GM21526 (cell line): Measurements from ENCODE around the gene MMAB.

Experiments used
- ATAC-seq: cut with Tn5 transposase; IDR thresholded peaks from one replicate; pipeline ENCODE4 v1.9.1; 2021; ENCODE audit warnings: moderate library complexity; ENCODE audit not compliant: unreplicated experiment, low FRiP score

Gene MMAB

DNA sequence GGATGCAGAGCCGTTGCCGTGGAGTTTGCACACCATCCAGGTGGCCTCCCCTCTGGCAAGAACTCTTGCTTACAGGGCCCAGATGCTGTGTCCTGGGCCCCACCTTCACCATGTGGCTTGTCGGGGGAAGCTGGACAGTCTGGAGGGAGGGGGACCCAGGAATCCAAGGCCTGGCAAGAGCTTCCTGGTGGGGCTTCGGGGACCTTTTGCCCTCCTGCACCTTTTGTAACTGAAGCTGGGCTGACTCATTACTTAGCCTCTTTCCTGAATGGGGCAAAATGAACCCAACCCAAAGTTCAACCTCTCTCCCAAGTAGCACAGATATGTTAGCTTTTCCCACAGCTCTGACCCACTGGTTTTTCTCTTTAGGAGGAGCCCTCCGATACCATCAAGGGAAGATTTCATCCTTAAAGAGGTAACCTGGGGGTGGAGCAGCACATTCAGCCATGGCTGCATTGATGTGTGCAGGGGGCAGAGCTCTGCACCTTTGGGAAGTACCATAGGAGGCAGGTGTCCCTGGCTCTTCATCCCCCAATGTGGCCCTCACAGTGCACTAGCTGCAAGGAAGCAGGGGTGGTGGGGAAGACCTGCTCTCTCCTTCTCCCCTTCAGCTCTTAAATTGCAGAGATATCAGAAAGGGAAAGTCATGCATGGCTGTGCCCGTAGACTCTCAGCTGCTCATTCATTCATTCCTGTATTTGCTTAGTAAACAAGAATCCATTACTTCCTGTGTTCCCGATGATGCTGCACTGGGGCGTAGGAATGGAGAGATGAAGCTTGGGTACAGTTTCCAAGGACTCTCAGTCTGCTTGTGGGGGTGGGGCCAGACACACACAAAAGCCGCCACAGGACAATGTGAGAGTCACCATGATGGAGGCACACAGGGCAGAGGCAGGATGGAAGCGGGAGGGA is 13.3 kb upstream of the MMAB start:
- ATAC-seq, result no peak

DNA sequence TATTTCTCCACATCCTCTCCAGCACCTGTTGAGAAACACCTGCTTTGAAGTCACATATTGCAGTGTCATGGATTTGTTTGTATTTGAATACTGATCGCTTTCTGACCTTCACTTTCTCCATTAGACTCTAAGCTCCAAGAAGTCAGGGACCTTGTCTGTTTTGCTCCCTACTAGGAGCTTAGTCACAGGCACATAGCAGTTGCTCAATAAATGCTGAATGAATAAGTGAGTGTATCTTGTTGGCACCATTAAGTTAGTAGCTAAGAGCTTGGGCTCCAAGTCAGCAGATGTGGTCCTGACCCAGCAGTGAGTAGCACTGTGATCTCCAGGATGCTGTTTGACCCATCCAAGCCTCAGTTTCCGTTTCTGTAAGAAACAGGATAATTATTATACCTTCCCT is 10.4 kb upstream of the MMAB start:
- ATAC-seq, result no peak

- no peak for ATAC-seq
Measured at GRCh38 chr12:109582636-109583035, 9.3 kb upstream of the MMAB start.

DNA sequence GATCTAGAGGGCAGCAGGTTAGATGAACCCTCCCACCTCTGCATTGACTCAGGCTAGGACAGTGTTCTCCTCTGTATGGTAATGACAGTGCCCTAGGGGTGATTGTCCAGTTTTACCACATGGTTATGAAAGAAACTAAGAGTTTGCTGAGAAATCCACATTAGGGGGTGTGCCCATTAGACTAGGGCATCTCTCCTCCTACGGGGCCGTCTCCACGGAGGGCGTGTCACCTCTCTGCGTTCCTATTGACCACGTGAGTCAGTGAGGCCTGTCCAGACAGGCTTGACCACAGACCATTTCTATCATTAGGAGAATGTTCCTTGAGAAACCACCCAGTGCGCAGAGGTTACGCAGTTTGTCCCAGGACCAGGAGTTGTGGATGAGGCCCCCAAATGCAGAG is 8.6 kb upstream of the MMAB start:
- no peak for ATAC-seq

DNA sequence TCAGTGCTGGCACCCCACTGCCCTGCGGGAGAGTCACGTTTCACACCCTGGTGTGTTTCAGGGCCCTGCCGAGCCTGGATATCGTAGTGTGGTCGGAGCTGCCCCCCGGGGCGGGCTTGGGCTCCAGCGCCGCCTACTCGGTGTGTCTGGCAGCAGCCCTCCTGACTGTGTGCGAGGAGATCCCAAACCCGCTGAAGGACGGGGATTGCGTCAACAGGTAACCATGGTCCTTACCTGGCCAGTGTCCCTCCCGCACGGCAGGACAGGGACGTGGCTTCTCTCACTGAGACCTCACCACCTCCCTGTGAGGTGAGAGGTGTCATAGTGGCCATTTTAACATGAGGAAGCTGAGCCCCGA is 8.0 kb upstream of the MMAB start:
- no peak for ATAC-seq

GRCh38 chr12:109580684-109581333 is 7.5 kb upstream of the MMAB start:
- ATAC-seq, result no peak

GRCh38 chr12:109580272-109580671 is 7.0 kb upstream of the MMAB start:
- no peak for ATAC-seq

DNA sequence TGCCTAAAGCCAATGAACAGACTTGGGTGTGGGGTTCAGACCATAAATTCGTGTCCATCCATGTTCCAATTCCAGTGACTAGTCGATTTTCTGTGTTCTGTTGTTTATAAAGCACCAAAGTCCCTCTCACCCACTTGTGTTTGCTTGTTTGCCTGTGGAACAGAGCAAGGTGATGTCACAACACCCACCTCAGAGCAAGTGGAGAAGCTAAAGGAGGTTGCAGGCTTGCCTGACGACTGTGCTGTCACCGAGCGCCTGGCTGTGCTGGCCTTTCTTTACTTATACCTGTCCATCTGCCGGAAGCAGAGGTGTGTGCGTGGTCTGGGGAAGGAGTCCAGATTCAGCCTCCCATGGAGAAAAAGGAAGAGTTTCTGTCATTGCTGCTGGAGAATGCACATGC is 6.3 kb upstream of the MMAB start:
- no peak for ATAC-seq

DNA sequence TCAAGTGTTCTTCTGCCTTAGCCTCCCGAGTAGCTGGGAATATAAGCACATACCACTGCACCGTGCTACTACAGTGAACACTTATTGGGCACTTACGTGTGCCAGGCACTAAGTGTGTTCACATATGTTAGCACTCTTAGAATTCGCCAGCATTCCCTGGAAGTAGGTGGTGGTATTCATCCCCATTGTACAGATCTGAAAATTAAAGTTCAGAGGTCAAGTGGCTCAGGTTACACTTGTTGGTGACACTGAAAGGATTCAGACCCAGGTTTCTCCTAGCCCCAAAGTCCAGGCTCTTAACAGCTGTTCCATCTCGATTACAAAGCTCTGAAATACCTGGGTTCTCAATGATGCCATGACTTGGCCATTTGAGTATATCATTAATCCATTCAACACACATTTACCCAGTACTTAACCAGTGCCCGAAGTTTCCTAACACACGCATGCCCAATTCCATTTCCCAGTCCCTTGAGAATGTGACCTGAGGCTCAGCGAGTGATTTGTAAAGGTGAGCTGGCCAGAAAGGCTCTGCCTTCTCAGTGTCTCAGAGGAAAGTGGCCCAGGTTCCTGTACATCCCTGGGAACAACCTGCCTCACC is 5.1 kb upstream of the MMAB start:
- no peak for ATAC-seq

- ATAC-seq, result no peak
Measured at GRCh38 chr12:109577311-109577710, 4.0 kb upstream of the MMAB start.

DNA sequence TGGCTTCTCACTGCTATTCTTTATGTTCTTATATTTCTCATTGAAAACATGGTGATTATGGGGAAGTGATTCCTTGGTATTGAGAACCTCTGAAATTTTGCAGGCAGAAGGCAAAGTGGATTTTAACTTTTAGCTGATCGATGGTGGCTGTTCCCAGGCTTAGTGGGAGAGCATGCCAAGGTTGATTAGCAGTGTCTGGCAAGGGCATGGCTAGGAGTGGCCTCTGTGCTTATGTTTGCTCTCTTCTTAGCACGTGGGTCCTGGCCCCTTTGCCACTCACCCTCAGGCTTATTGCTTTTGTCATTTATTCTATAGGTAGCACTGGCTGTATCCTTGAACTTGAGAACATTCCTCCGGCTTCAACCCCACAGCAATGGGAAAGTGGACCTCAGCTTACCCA is 2.4 kb upstream of the MMAB start:
- ATAC-seq, result no peak

GRCh38 chr12:109573914-109574244 is 575 bp upstream of the MMAB start:
- ATAC-seq, result no peak

DNA sequence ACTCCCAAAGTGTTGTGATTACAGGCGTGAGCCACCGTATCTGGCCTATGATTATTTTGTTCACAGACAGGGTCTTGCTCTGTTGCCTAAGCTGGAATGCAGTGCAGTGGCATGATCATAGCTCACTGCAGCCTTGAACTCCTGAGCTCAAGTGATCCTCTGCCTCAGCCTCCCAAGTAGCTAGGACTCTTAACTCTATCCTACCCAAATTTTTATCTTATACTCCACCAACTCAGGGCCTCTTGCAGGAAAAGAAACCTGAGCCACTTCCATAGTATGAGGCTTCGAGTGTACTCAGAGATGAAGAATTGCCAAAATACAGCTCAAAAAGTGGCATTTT is 828 bp downstream of the MMAB start:
- ATAC-seq, result no peak

DNA sequence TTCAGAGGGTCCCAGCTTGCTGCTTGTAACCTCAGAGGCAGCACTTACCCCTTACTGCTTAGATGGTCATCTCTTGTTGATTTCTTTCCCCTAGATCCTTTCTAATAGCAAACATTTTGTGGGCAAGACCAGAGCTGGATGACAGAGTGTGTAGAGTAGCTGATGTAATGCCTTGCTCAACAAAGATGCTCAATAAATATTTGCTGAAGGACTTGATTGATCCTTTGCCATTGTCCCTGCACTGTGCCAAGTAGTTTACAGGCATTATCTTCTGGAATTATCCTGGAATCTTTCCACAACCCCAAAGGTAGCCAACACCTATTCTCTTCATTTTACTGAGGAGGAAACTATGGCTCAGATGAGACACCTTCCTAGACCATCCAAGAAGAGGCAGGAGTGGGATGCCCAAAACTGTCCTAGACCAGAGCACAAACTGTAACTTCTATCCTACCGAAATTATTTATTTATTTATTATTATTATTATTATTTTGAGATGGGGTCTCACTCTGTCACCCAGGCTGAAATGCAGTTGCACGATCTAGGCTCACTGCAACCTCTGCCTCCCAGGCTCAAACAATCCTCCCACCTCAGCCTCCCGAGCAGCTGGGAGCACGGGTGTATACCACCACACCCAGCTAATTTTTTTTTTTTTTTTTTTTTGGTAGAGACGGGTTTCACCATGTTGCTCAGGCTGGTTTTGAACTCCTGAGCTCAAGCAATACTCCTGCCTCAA is 1.4 kb downstream of the MMAB start:
- no peak for ATAC-seq

DNA sequence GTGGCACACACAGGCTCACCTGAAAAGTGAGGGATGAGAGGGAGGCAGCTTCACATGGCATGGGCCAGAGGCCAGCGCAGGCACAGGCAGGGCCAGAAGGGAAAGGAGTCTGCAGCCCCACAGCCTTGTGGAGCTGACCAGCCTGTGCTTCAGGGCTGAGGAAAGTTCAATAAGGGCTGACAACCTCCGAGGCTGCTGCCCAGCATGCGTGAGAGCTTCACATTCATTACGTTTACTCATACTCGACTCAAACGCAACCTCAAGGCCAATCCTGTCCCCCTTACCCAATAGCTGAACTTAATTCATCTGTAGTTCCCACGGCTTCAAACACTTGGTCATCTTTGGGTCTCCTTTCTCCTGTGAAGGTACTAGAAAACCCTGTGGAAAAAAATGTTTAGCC is 4.8 kb downstream of the MMAB start:
- no peak for ATAC-seq

- ATAC-seq, result no peak
Measured at GRCh38 chr12:109567967-109568366, 5.3 kb downstream of the MMAB start.

- ATAC-seq, result no peak
Measured at GRCh38 chr12:109567296-109567695, 6.0 kb downstream of the MMAB start.

DNA sequence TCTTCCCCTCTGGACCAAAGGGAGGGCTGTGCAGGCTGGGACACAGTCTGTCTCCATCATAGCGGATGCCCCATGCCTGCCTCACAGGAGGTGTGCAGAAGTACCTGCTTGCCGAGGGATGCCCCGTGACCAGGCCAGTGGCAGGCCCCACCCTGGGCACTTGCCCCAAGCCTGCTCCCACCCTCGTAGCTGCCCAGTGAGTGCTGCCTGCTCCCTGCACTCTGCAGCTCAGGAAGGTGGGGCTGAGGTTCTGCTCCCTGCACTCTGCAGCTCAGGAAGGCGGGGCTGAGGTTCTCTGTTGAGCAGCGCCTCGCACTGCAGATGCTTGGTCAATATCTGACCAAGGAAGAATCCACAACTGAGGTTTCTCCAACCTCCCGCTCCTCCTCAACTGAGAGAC is 6.9 kb downstream of the MMAB start:
- no peak for ATAC-seq

DNA sequence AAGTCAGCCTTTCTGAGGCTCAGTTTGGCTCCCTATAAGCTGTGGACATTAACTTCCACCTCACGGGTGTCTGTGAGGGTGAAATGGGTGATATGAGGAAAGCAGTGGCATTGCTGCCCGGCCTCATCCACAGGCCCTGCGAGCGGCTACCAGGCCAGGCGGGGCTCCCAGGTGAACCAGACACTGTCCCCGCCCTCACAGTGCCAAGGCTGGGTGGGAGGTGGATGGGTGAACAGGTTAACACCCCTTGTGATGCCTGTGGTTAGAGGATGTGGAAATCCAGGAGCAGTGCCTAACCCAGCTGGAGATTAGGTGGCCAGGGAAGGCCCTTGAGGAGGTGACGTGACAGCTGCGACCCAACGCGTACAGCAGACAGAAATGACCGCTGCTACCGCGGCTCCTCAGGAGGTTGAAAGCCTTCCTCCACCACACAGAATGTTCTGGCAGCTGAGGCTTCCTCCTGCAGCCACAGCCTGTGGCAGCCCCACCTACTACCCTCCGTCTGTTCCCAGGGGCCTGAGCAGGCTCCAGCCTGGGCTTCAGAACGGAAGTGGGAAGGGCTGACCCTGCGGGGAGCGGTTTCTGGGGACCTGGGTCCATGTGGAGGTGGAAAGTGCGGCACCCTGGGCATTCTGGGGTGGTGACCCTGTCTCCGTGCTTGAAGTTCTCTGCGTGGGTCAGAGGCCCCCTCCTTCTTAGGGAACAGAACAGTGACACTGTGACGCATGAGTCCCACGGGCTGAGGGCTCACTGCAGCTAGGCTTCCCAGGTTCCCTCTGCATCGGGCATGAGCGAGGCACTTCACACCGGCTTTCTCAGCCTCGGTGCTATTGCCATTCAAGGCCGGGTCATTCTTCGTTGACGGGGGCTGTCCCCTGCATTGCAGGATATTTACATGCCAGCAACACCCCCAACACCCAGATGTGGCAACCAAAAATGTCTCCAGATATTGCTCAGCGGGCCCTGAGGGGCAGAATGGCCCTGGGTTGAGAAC is 9.7 kb downstream of the MMAB start:
- ATAC-seq, result no peak

DNA sequence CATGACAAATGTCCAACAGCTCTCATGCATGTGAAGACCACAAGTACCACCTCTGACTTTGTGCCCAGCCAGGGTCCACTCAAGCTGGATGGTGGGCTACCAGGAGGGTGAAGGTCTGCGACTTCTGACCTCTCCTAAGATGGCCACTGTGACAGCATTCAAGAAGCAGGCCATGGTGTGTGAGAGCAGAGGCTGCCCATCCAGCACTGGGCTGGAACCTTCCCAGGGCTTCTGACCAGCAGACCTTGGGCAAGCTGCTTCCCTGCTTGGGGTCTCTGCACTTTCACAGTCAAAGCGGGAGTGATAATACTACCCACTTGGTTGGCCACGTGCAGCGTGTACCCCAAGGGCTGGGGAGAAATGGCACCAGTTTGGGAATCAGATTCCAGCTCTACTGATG is 10.4 kb downstream of the MMAB start:
- ATAC-seq, result no peak
